Activated CD8-positive, alpha-beta memory T cell treated with anti-CD3 and anti-CD28 coated beads, Interleukin-2, amount 50 U/mL, for 4 hours (primary cell): Measurements from ENCODE around the gene PCDHA5.
"Not testable (repeated sequence)": the region's sequence is repeated elsewhere in the genome, so short reads cannot be mapped to it uniquely, and the experiment has no call there.

Experiments
- DNase-seq: peaks from one replicate; pipeline ENCODE4 v3.0.0-alpha.2; 2020

PCDHA5 gene

GRCh38 chr5:140827704-140828361 is 6.4 kb downstream of the PCDHA5 start, which contains the start of gene PCDHA6:
Gene PCDHA6 (plus strand): TSS chr5:140827960. CDS start chr5:140828092, 132 bp downstream.
- DNase-seq = no peak

DNA sequence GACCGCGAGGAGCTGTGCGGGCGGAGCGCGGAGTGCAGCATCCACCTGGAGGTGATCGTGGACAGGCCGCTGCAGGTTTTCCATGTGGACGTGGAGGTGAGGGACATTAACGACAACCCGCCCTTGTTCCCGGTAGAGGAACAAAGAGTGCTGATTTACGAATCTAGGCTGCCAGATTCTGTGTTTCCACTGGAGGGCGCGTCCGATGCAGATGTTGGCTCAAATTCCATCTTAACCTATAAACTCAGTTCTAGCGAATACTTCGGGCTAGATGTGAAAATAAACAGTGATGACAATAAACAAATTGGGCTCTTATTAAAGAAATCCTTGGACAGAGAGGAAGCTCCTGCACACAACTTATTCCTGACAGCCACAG is 6.9 kb downstream of the PCDHA5 start:
- no peak for DNase-seq

GRCh38 chr5:140829511-140830501 is 8.4 kb downstream of the PCDHA5 start:
- DNase-seq = not testable (repeated sequence)

GRCh38 chr5:140833993-140834392 is 12.6 kb downstream of the PCDHA5 start, which contains the start of gene PCDHA7:
Gene PCDHA7 (plus strand): TSS chr5:140834269. CDS start chr5:140834384, 115 bp downstream.
- no peak for DNase-seq

DNA sequence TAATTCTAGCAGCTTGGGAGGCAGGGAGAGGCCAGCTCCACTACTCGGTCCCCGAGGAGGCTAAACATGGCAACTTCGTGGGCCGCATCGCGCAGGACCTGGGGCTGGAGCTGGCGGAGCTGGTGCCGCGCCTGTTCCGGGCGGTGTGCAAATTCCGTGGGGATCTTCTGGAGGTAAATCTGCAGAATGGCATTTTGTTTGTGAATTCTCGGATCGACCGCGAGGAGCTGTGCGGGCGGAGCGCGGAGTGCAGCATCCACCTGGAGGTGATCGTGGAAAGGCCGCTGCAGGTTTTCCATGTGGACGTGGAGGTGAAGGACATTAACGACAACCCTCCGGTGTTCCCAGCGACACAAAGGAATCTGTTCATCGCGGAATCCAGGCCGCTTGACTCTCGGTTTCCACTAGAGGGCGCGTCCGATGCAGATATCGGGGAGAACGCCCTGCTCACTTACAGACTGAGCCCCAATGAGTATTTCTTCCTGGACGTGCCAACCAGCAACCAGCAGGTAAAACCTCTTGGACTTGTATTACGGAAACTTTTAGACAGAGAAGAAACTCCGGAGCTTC is 13.1 kb downstream of the PCDHA5 start:
- not testable (repeated sequence) for DNase-seq

GRCh38 chr5:140835622-140836510 is 14.5 kb downstream of the PCDHA5 start:
- DNase-seq = no peak

DNA sequence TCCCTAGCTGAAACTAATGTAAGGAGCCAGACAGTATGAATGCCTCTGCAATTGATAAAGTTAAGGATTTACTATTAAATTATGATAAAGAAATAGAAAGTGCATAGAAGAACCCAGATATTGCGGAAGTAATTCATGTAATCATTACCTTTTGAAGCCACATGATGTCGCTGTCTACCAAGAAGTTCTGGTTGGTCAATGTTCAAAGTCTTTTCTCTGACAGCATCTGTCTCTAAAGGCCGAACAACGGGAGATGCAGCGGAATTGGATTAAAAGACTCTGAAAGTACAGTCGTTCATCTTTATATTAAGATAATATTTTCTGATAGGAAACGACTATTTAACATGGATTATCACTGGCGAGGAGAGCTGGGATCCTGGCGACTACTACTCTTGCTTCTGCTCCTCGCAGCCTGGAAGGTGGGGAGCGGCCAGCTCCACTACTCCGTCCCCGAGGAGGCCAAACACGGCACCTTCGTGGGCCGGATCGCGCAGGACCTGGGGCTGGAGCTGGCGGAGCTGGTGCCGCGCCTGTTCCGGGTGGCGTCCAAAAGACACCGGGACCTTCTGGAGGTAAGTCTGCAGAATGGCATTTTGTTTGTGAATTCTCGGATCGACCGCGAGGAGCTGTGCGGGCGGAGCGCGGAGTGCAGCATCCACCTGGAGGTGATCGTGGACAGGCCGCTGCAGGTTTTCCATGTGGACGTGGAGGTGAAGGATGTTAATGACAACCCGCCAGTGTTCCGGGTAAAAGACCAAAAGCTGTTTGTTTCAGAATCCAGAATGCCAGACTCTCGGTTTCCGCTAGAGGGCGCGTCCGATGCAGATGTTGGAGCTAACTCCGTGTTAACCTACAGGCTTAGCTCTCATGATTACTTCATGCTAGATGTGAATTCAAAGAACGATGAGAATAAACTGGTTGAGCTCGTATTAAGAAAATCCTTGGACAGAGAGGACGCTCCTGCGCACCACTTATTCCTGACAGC is 19.9 kb downstream of the PCDHA5 start, which contains the start of gene PCDHA8:
PCDHA8 (plus strand) TSS at position 210 of the 985 bp plus-strand sequence; CDS start at position 345, 135 bp downstream.
- no peak for DNase-seq

DNA sequence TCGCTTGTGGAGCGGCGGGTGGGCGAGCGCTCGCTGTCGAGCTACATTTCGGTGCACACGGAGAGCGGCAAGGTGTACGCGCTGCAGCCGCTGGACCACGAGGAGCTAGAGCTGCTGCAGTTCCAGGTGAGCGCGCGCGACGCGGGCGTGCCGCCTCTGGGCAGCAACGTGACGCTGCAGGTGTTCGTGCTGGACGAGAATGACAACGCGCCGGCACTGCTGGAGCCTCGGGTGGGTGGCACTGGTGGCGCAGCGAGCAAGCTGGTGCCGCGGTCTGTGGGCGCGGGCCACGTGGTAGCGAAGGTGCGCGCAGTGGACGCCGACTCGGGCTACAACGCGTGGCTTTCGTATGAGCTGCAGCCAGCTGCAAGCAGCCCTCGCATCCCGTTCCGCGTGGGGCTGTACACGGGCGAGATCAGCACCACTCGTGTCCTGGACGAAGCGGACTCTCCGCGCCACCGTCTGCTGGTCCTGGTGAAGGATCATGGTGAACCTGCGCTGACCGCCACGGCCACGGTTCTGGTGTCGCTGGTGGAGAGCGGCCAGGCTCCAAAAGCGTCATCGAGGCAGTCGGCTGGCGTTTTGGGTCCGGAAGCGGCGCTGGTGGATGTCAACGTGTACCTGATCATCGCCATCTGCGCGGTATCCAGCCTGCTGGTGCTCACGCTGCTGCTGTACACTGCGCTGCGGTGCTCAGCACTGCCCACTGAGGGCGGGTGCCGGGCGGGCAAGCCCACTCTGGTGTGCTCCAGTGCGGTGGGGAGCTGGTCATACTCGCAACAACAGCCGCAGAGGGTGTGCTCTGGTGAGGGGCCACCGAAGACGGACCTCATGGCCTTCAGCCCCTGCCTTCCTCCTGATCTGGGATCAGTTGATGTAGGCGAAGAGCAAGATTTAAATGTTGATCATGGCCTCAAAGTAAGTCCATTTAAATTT is 21.7 kb downstream of the PCDHA5 start:
- DNase-seq = no peak

- not testable (repeated sequence) for DNase-seq
Measured at GRCh38 chr5:140848139-140849102, 27.0 kb downstream of the PCDHA5 start, which contains the start of gene PCDHA9. Gene PCDHA9 (plus strand): TSS chr5:140848382. CDS start chr5:140848496, 114 bp downstream.

DNA sequence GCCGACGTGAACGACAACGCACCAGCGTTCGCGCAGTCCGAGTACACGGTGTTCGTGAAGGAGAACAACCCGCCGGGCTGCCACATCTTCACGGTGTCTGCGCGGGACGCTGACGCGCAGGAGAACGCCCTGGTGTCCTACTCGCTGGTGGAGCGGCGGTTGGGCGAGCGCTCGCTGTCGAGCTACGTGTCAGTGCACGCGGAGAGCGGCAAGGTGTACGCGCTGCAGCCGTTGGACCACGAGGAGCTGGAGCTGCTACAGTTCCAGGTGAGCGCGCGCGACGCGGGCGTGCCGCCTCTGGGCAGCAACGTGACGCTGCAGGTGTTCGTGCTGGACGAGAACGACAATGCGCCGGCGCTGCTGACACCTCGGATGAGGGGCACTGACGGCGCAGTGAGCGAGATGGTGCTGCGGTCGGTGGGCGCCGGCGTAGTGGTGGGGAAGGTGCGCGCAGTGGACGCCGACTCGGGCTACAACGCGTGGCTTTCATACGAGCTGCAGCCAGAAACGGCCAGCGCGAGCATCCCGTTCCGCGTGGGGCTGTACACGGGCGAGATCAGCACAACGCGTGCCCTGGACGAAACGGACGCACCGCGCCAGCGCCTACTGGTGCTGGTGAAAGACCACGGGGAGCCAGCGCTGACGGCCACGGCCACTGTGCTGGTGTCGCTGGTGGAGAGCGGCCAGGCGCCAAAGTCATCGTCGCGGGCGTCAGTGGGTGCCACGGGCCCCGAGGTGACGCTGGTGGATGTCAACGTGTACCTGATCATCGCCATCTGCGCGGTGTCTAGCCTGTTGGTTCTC is 28.6 kb downstream of the PCDHA5 start:
- not testable (repeated sequence) for DNase-seq

- DNase-seq = no peak
Measured at GRCh38 chr5:140855772-140856674, 34.6 kb downstream of the PCDHA5 start, which contains the start of gene PCDHA10. Gene PCDHA10 (plus strand): TSS chr5:140855897. CDS start chr5:140856049, 152 bp downstream.

DNA sequence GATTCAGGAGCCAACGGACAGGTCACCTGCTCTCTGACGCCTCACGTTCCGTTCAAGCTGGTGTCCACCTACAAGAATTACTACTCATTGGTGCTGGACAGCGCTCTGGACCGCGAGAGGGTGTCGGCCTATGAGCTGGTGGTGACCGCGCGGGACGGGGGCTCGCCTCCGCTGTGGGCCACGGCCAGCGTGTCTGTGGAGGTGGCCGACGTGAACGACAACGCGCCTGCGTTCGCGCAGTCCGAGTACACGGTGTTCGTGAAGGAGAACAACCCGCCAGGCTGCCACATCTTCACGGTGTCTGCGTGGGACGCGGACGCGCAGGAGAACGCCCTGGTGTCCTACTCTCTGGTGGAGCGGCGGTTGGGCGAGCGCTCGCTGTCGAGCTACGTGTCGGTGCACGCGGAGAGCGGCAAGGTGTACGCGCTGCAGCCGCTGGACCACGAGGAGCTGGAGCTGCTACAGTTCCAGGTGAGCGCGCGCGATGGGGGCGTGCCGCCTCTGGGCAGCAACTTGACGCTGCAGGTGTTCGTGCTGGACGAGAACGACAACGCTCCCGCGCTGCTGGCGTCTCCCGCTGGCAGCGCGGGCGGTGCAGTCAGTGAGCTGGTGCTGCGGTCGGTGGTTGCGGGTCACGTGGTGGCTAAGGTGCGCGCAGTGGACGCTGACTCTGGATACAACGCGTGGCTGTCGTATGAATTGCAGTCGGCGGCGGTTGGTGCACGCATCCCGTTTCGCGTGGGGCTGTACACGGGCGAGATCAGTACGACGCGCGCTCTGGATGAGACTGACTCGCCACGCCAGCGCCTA is 36.0 kb downstream of the PCDHA5 start:
- no peak for DNase-seq

DNA sequence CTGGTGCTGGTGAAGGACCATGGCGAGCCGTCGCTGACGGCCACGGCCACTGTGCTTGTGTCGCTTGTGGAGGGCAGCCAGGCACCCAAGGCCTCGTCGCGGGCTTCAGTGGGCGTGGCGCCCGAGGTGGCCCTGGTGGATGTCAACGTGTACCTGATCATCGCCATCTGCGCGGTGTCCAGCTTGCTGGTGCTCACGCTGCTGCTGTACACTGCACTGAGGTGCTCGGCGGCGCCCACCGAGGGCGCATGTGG is 36.5 kb downstream of the PCDHA5 start:
- DNase-seq = no peak

GRCh38 chr5:140862441-140863295 is 41.3 kb downstream of the PCDHA5 start:
- DNase-seq = no peak
